ENCODE results near the gene TWIST2. TPM values are rescaled to one million over a fixed set of nuclear protein-coding genes. Genes with fewer than 3 reads are reported as not detected.

TWIST2 gene
- total RNA-seq, 1 experiment from 2014 or later: 34.3 TPM

DNA sequence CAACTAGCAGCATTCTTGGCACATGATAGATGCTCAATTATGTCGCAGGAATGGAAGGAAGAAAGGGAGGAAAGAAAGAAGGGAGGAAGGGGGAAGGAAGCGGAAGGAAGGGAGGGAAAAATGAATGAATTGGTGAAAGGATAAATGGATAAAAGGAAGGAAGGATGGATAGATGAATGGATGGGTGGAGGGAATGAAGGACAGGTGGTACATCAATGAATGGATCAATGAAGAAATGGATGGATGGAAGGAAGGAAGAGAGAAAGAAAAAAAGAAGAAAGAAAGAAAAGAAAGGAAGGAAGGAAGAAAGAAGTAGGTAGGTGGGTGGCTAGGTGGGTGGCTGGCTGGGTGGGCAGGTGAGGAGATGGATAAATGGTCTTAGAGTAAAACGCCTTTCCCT is 56.8 kb downstream of the TWIST2 start:
- DNase-seq (ENCODE audit: low read depth): no peak

DNA sequence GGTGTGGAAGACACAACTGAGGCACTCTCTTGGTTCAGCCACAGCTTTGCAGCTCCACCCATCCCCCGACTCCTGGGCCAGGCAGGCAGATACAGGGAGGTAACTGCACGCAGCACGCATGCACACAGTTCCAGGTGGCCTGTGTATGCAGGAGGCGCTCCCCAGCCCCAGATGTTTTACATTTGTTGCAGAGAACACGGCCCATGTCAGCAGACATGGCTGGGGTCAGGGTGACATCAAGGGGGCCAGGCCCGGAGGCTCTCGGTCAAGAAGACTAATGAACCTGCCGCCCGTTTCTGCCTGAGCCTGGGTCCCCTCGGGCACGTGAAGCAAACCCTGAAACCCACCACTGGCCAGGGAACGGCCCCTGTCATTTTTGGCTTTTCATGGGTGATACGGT is 57.3 kb downstream of the TWIST2 start:
- no peak for DNase-seq (ENCODE audit: low read depth)

DNA sequence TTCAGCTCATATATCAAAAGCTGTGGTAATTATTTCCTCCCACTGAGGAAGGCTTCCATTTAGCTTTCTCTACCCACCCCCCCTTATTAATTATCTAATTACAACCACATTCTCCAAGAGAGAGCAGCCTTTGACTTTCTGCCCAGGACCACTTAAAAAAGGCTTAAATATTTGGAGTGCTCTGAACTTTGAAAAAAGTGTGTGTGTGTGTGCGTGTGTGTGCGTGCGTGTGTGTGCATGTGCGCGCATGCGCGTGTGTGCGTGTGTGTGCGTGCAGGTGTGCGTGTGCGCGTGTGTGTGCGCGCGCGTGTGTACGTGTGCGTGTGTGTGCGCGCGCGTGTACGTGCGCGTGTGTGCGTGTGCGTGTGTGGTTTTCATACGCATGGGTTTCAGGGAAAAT is 57.8 kb downstream of the TWIST2 start:
- DNase-seq (ENCODE audit: low read depth): no peak

DNA sequence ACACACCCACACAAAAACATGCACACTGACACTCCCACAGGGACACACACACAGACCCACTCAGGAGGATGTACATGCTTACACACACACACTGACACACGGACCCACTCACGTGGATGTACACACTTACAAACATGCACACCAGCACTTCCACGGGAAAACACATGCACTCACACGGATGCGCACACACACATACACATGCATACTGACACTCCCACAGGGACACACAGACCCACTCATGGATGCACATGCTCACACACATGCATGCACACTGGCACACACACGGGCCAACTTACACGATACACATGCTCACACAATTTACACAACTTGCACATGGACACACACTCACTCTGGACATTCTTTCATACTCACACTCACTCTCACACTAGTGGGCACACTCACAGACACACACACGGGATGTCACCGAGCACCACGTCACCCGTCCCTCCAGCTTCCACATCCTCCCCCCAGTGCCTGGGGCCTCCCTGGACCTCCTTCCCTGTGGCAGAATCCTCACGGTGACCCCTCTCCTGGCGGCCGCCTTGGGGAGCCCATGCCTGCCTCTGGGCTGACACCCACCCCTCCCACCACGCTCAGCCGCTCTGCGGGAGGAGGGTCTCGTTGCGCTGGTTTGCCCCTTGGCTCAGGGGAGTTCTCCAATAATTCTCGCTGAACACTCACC is 58.5 kb downstream of the TWIST2 start:
- no peak for DNase-seq (ENCODE audit: low read depth)

DNA sequence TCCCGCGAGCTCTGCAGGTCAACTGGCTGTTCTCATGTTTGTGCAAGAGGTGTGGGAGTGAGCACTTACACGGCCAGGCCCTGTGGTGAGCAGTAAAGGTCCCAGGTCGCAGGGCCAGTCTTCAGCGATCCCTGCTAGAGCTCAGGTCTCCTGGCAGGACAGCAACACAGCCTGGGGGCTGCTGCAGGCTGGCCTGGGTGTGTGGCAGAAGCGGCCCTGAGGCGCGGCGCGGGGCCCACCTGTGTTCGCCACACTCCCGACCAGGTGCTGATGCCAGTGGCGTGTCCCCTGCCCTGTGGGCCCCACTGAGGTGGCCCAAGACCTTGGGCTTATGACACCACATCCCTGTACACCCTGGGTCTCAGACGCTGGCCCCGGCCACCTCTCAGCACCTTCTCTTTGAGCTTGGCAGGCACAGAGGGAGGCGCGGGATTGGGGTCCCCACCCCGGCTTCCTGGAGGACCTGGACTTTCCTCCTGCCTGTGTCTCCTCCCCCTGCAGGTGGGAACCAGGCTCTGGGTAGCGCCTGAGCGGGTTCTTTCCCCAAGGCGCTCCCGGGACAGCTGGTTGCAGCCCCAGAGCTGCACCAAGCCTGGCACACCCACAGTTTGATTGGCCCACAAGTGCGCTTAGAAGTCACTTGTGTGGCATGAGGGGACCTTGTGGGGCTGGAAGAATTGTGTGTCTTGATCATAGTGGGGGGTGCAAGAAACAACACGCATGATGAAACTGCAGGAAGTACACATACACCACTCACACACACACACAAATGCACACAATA is 59.2 kb downstream of the TWIST2 start:
- DNase-seq (ENCODE audit: low read depth): no peak

DNA sequence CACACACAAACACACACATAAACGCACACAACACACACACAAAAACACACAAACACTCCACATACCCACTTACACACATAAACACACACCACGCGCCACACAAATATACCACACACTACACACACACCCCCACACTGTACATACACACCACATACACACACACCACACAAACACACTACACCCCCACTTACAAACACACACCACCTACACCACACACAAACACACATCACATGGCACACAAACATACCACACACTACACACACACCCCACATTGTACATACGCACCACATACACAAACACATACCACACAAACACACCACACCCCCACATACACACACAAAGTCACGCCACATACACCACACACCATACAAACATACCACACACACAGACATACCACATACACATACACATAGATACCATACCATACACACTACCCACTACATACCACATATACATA is 59.9 kb downstream of the TWIST2 start:
- no peak for DNase-seq (ENCODE audit: low read depth)

DNA sequence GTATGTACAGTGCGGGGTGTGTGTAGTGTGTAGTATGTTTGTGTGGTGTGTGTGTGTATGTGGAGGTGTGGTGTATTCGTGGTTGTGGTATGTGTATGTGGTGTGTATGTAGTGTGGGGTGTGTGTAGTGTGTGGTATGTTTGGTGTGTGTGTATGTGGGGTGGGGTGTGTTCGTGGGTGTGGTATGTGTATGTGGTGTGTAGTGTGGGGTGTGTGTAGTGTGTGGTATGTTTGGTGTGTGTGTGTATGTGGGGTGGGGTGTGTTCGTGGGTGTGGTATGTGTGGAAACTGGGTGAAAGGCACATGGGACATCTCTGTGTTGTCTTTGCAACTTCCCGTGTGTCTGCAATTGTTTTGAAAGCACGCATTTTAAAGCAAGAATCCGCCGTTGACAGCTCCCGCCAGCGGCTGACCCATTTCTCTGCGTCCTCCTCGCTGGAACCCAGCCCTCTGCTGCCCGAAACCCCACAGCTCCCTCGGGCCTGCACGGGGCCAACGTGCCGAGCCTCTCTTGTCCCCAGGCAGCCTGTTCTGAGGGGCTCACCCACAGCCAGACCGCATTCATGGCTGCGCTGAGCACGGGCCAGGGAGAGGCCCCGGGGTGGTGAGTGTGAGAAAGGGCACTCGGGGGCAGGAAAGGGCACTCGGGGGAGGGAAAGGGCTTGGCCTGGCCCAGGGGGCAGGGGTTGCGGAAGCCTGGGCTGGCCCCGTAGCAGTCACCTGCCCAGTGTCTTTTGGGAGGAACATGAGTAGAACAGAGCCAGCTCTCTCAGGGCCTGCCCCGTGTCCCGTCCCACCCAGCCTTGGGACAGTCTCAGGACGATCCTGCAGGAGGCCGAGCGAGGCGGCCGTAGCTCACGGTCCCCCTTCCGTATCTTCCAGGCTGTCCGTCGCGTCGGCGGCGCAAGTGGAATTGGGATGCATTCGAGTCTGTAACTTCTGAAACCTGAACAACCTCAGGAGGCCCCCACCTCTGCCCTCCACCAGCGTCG is 61.4 kb downstream of the TWIST2 start:
- DNase-seq (ENCODE audit: low read depth): no peak

DNA sequence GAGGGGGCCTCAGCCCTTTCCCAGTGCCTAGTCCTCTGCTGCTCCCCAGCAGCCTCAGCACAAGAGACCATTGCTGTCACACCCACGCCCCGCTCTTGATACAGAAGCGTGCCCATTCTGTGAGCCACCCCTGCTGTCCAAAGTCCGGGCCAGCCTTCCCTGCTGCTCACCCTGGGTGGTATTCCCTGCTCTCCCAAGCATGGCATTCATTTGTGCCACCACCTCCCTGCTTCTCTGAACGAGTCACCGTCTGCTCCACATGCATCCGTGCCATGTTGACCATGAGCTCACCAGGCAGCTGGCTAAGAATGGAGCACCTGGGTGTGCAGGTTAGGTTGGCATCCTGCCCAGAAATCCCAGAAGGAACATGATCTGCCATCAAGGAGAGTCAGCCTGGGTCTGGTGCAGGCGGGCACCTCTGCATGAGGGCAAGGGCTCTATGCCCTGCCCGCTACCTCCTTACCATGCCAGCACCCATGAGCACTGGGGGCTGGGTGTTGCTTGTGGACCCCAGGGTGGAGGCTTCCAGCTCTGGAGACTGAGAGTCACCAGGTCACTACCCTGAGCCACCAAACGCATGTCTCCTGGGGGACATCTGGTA is 63.0 kb downstream of the TWIST2 start:
- no peak for DNase-seq (ENCODE audit: low read depth)

DNA sequence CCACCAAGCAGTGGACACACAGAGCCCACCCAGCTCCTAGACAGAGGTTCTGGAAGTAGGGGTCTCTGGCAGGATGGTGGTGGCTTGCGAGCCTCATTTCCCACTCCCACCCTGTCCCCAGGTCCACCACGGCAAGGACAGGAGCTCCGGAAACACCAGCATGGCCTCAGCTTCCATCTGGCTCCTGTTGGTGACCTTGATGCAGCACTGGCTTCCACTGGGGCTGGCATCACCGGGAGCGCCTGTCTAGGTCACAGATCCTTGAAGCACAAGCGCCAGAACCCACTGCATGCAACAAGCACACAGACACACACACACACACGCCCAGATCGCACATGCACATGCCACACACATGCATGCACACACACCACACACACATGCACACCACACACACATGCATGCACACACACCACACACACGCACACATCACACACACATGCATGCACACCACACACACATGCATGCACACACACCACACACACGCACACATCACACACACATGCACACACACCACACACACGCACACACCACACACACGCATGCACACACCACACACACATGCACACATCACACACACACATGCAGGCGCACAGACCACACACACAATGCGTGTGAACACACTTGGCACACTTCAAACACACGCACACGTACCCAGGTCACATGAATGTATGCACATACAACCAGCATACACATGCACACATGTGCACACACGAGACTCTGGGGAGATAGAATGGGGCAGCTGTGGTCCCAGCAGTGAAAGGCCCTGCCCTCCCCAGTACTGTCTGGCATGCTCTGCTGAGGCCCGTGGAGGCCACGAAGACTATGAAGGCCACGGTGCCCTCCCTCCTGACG is 63.7 kb downstream of the TWIST2 start:
- no peak for DNase-seq (ENCODE audit: low read depth)

DNA sequence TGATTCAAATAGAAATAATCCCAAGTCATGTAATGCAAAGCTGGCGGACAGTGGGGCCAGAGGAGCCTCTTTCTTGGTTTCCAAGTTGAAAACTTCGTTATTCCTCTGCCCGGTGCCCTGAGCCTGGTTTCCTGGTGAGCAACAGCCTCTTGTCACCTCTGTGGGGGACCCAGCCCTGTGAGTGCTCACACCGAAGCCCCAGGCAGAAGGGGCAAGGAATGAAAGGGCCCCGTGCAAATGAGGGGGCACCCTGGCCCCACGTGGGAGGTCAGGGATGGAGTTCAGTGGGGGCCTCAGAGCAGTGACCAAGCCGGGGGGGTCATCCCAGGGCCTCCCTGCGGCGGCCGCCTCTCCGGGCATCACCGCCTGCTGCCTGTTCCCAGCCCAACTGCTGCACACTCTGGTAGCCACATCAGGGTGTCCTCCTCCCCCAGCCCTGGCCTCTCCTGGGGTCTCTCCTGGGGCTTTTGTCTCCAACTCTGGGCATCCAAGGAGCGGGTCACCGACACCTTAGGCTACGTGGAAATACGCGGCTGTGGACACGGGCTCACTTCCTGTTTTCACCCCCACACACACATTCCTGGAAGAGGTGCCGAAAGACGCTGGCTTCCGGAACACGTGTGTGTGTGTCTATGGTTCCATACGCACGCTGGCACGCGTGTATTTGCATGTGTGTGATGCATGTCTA is 64.5 kb downstream of the TWIST2 start:
- no peak for DNase-seq (ENCODE audit: low read depth)

DNA sequence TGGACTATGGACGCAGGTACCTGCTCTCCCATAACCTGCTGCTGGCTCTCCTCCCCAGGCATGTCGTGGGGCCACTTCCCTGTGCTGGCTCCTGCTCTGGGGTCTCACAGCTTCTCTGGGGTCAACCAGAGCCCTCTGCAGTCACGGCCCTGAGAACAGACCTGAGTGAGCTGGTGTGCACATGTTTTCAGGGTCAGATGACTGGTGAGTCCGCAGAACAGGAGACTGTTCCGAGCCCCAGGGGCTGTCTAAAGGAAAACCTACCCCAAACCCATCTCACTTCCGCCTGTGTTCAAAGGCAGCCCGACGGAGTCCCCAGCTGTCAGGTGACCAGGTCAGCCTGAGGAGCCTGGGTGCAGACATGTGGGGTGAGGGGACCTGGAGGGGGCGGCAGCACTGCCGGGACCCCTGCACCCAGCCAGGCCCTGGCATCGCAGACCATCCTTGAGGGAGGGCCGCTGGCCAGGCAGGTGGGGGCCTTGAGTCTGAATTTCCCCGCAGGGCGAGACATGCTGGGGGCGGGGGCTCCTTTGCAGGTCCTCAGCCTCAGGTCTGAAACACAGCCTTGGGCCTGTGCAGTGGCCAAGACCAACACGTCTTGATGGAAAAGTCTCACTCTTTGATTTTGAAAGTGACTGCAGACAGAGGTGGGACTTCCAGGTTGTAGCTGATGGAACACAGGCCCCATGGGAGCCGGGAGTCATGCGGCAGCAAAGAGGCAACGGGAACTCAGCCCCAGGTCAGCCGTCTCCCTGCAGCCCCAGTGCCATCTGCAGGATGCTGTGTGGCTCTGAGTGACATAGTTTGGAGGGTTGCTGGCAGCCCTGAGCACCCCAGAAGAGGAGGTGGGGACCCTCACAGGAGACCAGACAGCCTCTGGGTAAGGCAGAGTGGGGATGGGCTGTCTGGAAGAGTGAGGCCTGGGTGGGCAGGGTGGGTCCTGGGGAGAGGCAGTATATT is 65.3 kb downstream of the TWIST2 start:
- DNase-seq (ENCODE audit: low read depth): no peak

DNA sequence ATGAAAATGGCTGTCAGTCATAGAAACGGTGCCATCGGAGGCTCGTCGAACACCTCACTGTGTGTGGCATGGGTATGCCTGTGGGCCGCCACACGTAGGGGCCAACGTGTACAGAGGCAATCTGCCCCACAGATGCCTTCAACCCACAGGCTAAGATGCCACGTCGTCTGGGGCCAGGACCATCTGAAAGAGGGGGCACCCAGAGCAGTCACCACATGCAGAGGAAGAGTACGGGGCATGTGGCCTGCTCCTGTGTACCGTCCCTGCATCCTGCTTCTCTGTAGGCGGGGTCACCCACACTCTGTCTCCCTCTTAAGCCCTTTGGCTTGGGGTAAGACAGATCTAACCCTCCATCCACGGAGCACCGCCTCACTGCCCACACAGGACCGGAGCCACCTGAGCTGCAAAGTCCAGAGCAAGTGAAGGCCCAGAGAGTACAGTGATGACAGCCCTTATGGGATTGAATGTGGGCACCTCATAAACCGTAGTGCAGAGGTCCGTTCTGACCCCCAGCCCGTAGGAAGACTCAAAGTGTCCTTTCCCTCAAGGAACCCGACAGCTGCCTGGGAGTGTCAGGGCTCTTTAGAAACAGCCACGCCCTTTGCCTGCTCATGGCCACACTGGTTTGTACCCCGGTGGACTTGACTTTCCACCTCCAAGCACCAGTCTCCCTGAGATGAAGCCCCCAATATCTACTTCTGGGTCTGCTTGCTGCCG is 66.2 kb downstream of the TWIST2 start:
- no peak for DNase-seq (ENCODE audit: low read depth)

DNA sequence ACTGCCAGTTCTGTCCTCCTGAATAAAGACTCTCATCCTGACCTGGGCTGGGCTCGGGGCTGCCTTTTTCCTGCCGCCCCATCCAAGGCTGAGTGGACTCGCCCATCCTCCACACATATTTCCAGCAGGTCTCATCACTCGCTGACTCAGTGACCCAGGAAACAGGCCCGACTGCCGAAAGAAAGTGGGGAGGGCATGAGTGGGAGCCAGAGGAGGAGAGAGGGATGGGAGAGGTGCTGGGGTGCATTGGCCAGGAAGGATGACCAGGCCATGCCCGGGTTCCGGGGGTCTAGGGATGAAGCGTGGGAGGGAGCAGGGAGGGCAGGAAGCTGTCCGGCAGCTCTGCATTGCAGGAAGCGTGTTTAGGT is 66.7 kb downstream of the TWIST2 start:
- DNase-seq (ENCODE audit: low read depth): peak; percentile 27

DNA sequence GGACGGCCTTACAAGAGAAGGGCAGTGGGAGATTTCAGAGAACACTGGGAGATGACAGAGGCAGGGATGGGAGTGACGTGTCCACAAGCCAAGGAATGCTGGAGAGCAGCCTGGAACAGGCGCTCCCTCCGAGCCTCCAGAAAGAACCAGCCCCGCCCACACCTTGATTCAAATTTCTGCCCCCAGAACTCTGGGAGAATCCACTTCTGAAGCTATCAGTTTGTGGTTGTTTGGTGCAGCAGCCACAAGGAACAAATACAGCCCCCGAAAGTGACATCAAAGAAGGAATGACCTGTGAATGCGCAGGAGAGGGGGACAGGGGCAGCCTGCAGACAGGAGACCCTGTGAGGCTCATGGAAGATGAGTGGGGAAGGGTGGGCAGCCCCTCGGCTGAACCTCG is 67.3 kb downstream of the TWIST2 start:
- no peak for DNase-seq (ENCODE audit: low read depth)

DNA sequence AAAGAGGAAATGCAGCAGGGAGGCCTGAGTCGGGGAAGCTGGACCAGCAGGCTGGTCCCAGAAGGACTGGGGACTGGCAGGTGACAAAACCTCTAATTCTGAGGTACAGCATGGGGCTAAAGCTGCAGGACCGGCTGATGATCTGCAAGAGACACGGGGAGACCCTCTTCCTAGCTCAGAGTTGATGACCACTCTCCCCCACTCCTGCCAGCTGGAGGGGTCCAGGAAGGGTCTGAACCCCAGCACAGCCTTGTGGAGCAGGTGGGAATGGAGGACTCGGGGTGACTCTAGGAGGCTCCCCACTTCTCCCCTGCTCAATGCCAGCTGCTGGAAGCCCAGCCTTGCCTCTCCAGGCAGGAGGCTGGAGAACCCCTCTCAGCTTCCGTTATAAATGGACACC is 67.7 kb downstream of the TWIST2 start:
- no peak for DNase-seq (ENCODE audit: low read depth)

DNA sequence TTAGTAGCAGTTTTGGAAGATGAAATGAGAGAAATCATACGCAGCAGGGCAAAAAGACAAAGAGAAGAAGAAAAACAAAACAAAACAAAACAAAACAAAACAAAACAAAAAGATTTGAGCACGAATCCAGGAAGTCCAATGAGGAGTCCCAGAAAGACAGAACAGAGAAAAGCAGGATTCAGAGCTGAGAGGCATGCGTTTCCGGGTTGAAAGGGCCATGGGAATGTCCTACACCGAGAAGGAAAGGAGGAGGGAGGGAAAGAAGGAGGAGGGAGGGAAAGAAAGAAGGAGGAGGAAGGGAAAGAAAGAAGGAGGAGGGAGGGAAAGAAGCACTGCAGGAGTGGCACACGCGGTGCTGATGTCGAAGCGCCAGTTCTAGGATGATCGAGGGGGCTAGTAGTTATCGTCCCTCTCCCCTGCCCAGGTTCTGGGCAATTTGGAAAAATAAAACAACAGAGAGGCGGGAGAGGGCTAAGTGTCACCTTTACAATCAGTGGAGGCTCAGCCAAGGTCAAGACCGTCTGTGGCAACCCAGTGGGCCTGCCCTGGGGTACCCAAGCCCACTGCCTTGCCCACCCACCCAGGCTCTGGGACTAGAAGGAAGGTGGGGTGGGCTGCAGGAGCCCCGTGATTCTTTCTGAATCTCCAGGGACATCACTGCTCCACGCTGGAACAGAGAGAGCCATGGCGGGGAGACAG is 68.4 kb downstream of the TWIST2 start:
- DNase-seq (ENCODE audit: low read depth): no peak

DNA sequence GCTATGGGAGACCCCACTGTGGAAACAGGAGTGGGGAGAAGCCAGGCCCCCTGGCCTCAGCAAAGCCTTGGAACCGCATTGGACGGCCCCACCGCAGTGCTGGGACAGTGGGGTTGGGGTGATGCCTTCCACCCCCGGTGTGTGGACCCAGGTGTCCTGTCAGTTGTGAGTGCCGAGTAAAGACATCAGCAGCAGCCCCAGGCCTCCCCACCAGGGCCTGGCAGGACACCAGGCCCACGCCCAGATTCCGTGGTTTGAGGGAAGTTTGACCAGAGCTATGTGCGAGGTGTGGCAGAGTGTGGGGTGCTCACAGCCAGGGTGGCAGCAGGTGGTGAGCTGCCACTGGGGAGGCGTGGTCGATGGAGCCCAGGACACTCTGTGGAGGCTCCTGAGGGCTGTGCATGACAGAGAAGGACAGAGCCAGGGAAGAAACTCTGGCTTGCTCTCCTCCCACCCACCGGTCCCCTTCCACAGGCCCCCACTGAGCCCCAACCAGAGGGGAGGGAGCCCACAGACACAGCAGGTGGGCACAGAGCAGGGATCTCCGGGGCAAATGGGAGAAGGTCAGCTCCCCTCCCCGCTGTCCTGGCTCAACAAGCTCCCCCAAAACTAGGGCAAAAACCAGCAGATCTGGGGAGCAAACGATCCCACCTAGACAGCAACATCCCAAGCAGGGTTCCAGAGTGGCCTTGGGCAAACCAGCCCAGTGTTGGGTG is 69.1 kb downstream of the TWIST2 start:
- no peak for DNase-seq (ENCODE audit: low read depth)

Data from Daoy (cell line).